IMR-90 (cell line): ENCODE measurements around the gene HUNK. TPM values are rescaled to one million over a fixed set of nuclear protein-coding genes. Genes with fewer than 3 reads are reported as not detected.

Experiments
- ATAC-seq: fragments of 200-7000 bp; cut with Tn5 transposase; 2 replicates; pipeline ENCODE4 v1.9.1; 2020; ENCODE audit warnings: low read depth, mild to moderate bottlenecking, moderate library complexity
- BruUV-seq: library from RNA; stranded (reverse); fragments of 400-500 nt; replicated peaks from 2 replicates; lab custom pipeline; 2021; lab: Mats Ljungman, UMichigan
- CTCF ChIA-PET: fragments of 300-600 bp; formaldehyde crosslinking; extraction: SDS; loops from one replicate; lab custom pipeline; 2021; ENCODE audit warnings: antibody characterized with exemption; lab: Yijun Ruan, JAX
- POLR2A ChIA-PET: fragments of 300-600 bp; sonication (Branson Sonifier 250); formaldehyde crosslinking; loops from one replicate; lab custom pipeline; 2022; ENCODE audit warnings: antibody characterized with exemption; ENCODE audit not compliant: unreplicated experiment; lab: Charles Lee
- DNase-seq: peaks from one replicate; pipeline ENCODE4 v3.0.0; 2013
- H2AFZ ChIP-seq: replicated peaks from 2 replicates; pipeline ENCODE3; 2013; ENCODE audit warnings: low read length, mild to moderate bottlenecking; ENCODE audit not compliant: poor library complexity
- H2AK5ac ChIP-seq: 2 replicates; pipeline ENCODE4 v1.6.1; 2013; ENCODE audit warnings: low read depth, low read length, inconsistent platforms
- H2AK9ac ChIP-seq: replicated peaks from 2 replicates; pipeline ENCODE3; 2013; ENCODE audit warnings: mild to moderate bottlenecking, low read depth, low read length, moderate library complexity; ENCODE audit not compliant: poor library complexity
- H2BK120ac ChIP-seq: 2 replicates; pipeline ENCODE4 v1.6.1; 2013; ENCODE audit warnings: low read depth, low read length, inconsistent platforms
- H2BK15ac ChIP-seq: 3 replicates; pipeline ENCODE4 v1.6.1; 2013; ENCODE audit warnings: low read depth, low read length, inconsistent platforms
- H2BK20ac ChIP-seq: 2 replicates; pipeline ENCODE4 v1.6.1; 2013; ENCODE audit warnings: low read depth, mild to moderate bottlenecking, inconsistent platforms, low read length, moderate library complexity
- H2BK5ac ChIP-seq: 2 replicates; pipeline ENCODE4 v1.6.1; 2013; ENCODE audit warnings: mild to moderate bottlenecking, low read depth, low read length, inconsistent platforms; ENCODE audit not compliant: poor library complexity, severe bottlenecking
- H3K14ac ChIP-seq: replicated peaks from 2 replicates; pipeline ENCODE4 v1.6.1; 2013; ENCODE audit warnings: low read depth, low read length, inconsistent platforms
- H3K18ac ChIP-seq: 2 replicates; pipeline ENCODE4 v1.6.1; 2013; ENCODE audit warnings: low read depth, low read length, control low read depth
- H3K23ac ChIP-seq: 2 replicates; pipeline ENCODE4 v1.6.1; 2013; ENCODE audit warnings: low read depth, low read length, inconsistent platforms
- H3K27ac ChIP-seq: 2 replicates; pipeline ENCODE4 v1.5.1; 2013; ENCODE audit warnings: mild to moderate bottlenecking, control low read depth, low read length; ENCODE audit not compliant: insufficient read depth
- H3K27me3 ChIP-seq: 2 replicates; pipeline ENCODE4 v1.6.1; 2013; ENCODE audit warnings: low read length; ENCODE audit not compliant: control insufficient read depth, insufficient read depth
- H3K36me3 ChIP-seq: 2 replicates; pipeline ENCODE4 v1.6.1; 2013; ENCODE audit warnings: low read length, mixed read lengths; ENCODE audit not compliant: control insufficient read depth, insufficient read depth
- H3K4ac ChIP-seq: 2 replicates; pipeline ENCODE4 v1.6.1; 2013; ENCODE audit warnings: low read depth, low read length, inconsistent platforms
- H3K4me1 ChIP-seq: 2 replicates; pipeline ENCODE4 v1.6.1; 2013; ENCODE audit warnings: low read length, mixed read lengths; ENCODE audit not compliant: control insufficient read depth, insufficient read depth
- H3K4me2 ChIP-seq: 2 replicates; pipeline ENCODE4 v1.6.1; 2013; ENCODE audit warnings: low read depth, mild to moderate bottlenecking, control low read depth, low read length, moderate library complexity
- H3K4me3 ChIP-seq: 2 replicates; pipeline ENCODE4 v1.5.1; 2013; ENCODE audit warnings: low read depth, mild to moderate bottlenecking, control low read depth, low read length, moderate library complexity; ENCODE audit not compliant: insufficient read depth
- H3K56ac ChIP-seq: 2 replicates; pipeline ENCODE4 v1.6.1; 2013; ENCODE audit warnings: low read length, inconsistent platforms; ENCODE audit not compliant: insufficient read depth; ENCODE audit errors: extremely low read depth
- H3K79me1 ChIP-seq, 2 experiments: 2 replicates each; pipeline ENCODE4 v1.6.1; 2013; ENCODE audit warnings: low read length in 2 of 2, inconsistent platforms in 1 of 2, low read depth in 1 of 2
- H3K9ac ChIP-seq: 2 replicates; pipeline ENCODE4 v1.6.1; 2013; ENCODE audit warnings: low read depth, low read length, control low read depth
- H3K9me1 ChIP-seq: 2 replicates; pipeline ENCODE4 v1.6.1; 2013; ENCODE audit warnings: low read length, inconsistent platforms; ENCODE audit not compliant: insufficient read depth
- H3K9me3 ChIP-seq: 2 replicates; pipeline ENCODE4 v1.6.1; 2013; ENCODE audit warnings: low read length; ENCODE audit not compliant: control insufficient read depth, insufficient read depth
- H4K20me1 ChIP-seq: 2 replicates; pipeline ENCODE4 v1.6.1; 2013; ENCODE audit warnings: low read length, inconsistent platforms; ENCODE audit not compliant: insufficient read depth
- H4K5ac ChIP-seq: 2 replicates; pipeline ENCODE4 v1.6.1; 2013; ENCODE audit warnings: mild to moderate bottlenecking, low read depth, low read length, control low read depth
- H4K8ac ChIP-seq, 2 experiments: 2 replicates each; pipeline ENCODE4 v1.6.1; 2013; ENCODE audit warnings: low read depth in 2 of 2, low read length in 2 of 2, control low read depth in 1 of 2, inconsistent platforms in 1 of 2
- H4K91ac ChIP-seq: 2 replicates; pipeline ENCODE4 v1.6.1; 2013; ENCODE audit warnings: low read depth, low read length, inconsistent platforms; ENCODE audit not compliant: insufficient read depth
- BHLHE40 ChIP-seq: fragments of 150-350 bp; IDR thresholded peaks from 2 replicates; pipeline ENCODE4 v1.6.1; 2016; ENCODE audit warnings: mild to moderate bottlenecking, low read depth, low read length
- FOS ChIP-seq: fragments of 150-350 bp; IDR thresholded peaks from 2 replicates; pipeline ENCODE4 v1.6.1; 2016; ENCODE audit warnings: low read depth, low read length
- MAFK ChIP-seq: IDR thresholded peaks from 2 replicates; pipeline ENCODE4 v1.6.1; 2012; ENCODE audit warnings: low read depth, low read length, improper control_type of control experiment
- MAZ ChIP-seq: IDR thresholded peaks from 2 replicates; pipeline ENCODE4 v1.6.1; 2012; ENCODE audit warnings: low read depth, mild to moderate bottlenecking, low read length, improper control_type of control experiment, moderate library complexity, borderline replicate concordance
- NFE2L2 ChIP-seq: fragments of 150-350 bp; IDR thresholded peaks from 2 replicates; pipeline ENCODE4 v1.6.1; 2016; ENCODE audit warnings: low read depth, mild to moderate bottlenecking, low read length
- POLR2A ChIP-seq: IDR thresholded peaks from 2 replicates; pipeline ENCODE4 v1.6.1; 2012; ENCODE audit warnings: mild to moderate bottlenecking, low read depth, low read length
- RAD21 ChIP-seq: IDR thresholded peaks from 2 replicates; pipeline ENCODE4 v1.6.1; 2012; ENCODE audit warnings: low read length, improper control_type of control experiment
- RCOR1 ChIP-seq: IDR thresholded peaks from 2 replicates; pipeline ENCODE4 v1.6.1; 2012; ENCODE audit warnings: mild to moderate bottlenecking, low read length, improper control_type of control experiment; ENCODE audit not compliant: insufficient replicate concordance
- RFX5 ChIP-seq: IDR thresholded peaks from 2 replicates; pipeline ENCODE4 v1.8.0; 2012; ENCODE audit warnings: low read depth, mild to moderate bottlenecking, low read length, moderate library complexity
- WGBS, 2 experiments: methylation state at CpG; one replicate each; pipeline versions ENCODE4 v1.1.5 to v1.1.7; 2013; ENCODE audit warnings: missing lambda C conversion rate in 2 of 2; ENCODE audit not compliant: insufficient read length in 1 of 2; ENCODE audit errors: extremely low coverage in 2 of 2; 5-methylcytosine and 5-hydroxymethylcytosine counted together
- dilution Hi-C: fragments of 300-500 bp; cut with HindIII; formaldehyde crosslinking; loops from one replicate; pipeline ENCODE4 v1.14.3; 2018; ENCODE audit warnings: low sequenced_read_pairs; ENCODE audit not compliant: unreplicated experiment
- in situ Hi-C: fragments of 300-500 bp; cut with MboI; formaldehyde crosslinking; loops from 3 replicates; pipeline ENCODE4 v1.14.3; 2019; ENCODE audit warnings: low sequenced_read_pairs, inconsistent platforms, mixed read lengths
- intact Hi-C: fragments of 100-400 bp; cut with micrococcal nuclease; formaldehyde crosslinking; loops from 2 replicates; pipeline ENCODE4 v1.10.0; 2022
- polyA plus RNA-seq, 3 experiments: library from polyadenylated mRNA; depleted of rRNA; stranded (reverse); fragments of >200 nt; gene quantifications; 2 replicates each; pipeline ENCODE4 v1.2.3, GENCODE V29; 2012; ENCODE audit warnings: low replicate concordance in 1 of 3
- total RNA-seq: library from RNA; depleted of rRNA; stranded (reverse); fragments of >200 nt; gene quantifications from 2 replicates; pipeline ENCODE4 v1.2.3, GENCODE V29; 2012
- TF ChIP-seq, protein P1 (sequence below): conservative IDR thresholded peaks from 2 replicates; pipeline ENCODE4 v1.5.1; 2012; ENCODE audit warnings: mild to moderate bottlenecking, low read depth, low read length, improper control_type of control experiment
- TF ChIP-seq, protein P2 (sequence below): fragments of 150-350 bp; IDR thresholded peaks from 2 replicates; pipeline ENCODE4 v1.6.1; 2016; ENCODE audit warnings: low read depth, mild to moderate bottlenecking, low read length, moderate library complexity, borderline replicate concordance

HUNK gene
- total and polyA plus RNA-seq, 2 of the 4 experiments (the other 2 are of a cell fraction), result 1.0 to 2.0 TPM

DNA sequence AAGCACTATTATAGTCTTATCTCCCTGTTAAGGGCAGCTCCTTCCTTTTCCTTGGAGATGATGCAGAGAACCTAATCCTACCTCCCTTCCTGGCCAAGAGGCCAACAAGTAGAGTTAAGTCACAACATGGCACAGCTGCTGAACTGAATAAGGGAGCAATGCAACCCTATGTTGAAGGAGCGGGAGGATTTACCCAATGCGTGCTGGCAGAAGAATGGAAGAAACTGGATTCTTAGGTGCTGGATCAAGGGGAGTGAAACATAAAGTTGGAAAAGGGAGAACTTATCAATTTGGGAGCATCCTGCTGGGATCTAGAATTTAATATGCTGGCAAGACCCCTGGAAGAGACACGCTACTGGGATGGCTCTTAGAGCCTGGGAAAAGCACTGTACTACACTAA, 12.0 kb upstream of the HUNK start:
- no peaks in the 10 kb centered on the region for H3K4me1 ChIP-seq
- peaks cover 2% of the 10 kb centered on the region; the same call in 1 of the 2 replicates for H3K27me3 ChIP-seq
- no TSS peak for BruUV-seq
- H2BK120ac ChIP-seq, result no peak overlapping the region
- H3K23ac ChIP-seq, result no peak overlapping the region
- dilution Hi-C loops (no loop called here), in situ Hi-C loops (no loop called here), intact Hi-C loops (no loop called here)
- no peak overlapping the region for H3K4ac ChIP-seq
- no peak overlapping the region for H3K56ac ChIP-seq
- no CpG with 5 or more reads among the region's 3 CpGs for WGBS, 2 experiments
- no peak overlapping the region for H4K5ac ChIP-seq
- CTCF ChIA-PET, result interaction anchor here (0.8 to 0.9 kb wide), 2 partner anchors 75 to 397 kb away, joined by 3 read pairs; no protein-coding TSS in a partner anchor
- DNase-seq (no peak), ATAC-seq (no peak)
- H2AK9ac ChIP-seq, result no peak overlapping the region
- H3K9me3 ChIP-seq, result no peaks in the 10 kb centered on the region
- no peak overlapping the region for H2AFZ ChIP-seq
- H3K36me3 ChIP-seq, result no peaks in the 10 kb centered on the region
- H3K79me1 ChIP-seq, result no peaks in the 10 kb centered on the region
- no peak overlapping the region for H3K4me3 ChIP-seq
- H3K18ac ChIP-seq, result no peak overlapping the region
- no peak overlapping the region for H4K91ac ChIP-seq
- no peak overlapping the region for H3K14ac ChIP-seq
- H3K9ac ChIP-seq, result no peak overlapping the region
- no peak overlapping the region for H2BK15ac ChIP-seq
- H4K20me1 ChIP-seq, result no peaks in the 10 kb centered on the region
- no peak overlapping the region for H2BK5ac ChIP-seq
- H3K27ac ChIP-seq, result no peak overlapping the region
- no peak overlapping the region for H2AK5ac ChIP-seq
- TF ChIP-seq BHLHE40 (no peak), POLR2A (no peak), RFX5 (no peak), MAZ (no peak), RCOR1 (no peak), FOS (no peak), RAD21 (no peak), NFE2L2 (no peak), MAFK (no peak)
- TF ChIP-seq, protein P1, sequence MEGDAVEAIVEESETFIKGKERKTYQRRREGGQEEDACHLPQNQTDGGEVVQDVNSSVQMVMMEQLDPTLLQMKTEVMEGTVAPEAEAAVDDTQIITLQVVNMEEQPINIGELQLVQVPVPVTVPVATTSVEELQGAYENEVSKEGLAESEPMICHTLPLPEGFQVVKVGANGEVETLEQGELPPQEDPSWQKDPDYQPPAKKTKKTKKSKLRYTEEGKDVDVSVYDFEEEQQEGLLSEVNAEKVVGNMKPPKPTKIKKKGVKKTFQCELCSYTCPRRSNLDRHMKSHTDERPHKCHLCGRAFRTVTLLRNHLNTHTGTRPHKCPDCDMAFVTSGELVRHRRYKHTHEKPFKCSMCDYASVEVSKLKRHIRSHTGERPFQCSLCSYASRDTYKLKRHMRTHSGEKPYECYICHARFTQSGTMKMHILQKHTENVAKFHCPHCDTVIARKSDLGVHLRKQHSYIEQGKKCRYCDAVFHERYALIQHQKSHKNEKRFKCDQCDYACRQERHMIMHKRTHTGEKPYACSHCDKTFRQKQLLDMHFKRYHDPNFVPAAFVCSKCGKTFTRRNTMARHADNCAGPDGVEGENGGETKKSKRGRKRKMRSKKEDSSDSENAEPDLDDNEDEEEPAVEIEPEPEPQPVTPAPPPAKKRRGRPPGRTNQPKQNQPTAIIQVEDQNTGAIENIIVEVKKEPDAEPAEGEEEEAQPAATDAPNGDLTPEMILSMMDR, result no peak
- TF ChIP-seq, protein P2, sequence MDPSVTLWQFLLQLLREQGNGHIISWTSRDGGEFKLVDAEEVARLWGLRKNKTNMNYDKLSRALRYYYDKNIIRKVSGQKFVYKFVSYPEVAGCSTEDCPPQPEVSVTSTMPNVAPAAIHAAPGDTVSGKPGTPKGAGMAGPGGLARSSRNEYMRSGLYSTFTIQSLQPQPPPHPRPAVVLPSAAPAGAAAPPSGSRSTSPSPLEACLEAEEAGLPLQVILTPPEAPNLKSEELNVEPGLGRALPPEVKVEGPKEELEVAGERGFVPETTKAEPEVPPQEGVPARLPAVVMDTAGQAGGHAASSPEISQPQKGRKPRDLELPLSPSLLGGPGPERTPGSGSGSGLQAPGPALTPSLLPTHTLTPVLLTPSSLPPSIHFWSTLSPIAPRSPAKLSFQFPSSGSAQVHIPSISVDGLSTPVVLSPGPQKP, result no peak
- no peak overlapping the region for H4K8ac ChIP-seq
- no peaks in the 10 kb centered on the region for H3K9me1 ChIP-seq
- H3K4me2 ChIP-seq, result no peak overlapping the region
- no peak overlapping the region for H2BK20ac ChIP-seq
- POLR2A ChIA-PET, result no interaction called here
